Stomach (tissue), 9 donors: ENCODE results near the gene KREMEN2. TPM values are rescaled to one million over a fixed set of nuclear protein-coding genes. Genes with fewer than 3 reads are reported as not detected.

Source experiments
- DNase-seq, 2 donors: peaks; one replicate each; pipeline versions ENCODE4 v3.0.0 to v3.0.0-alpha.2; 2013 to 2019
- H3K27ac ChIP-seq, 5 donors: fragments of 200-600 bp in 4 of 5; sonication (generic) in 4 of 5; one replicate each; pipeline ENCODE4 v1.5.1; 2013 to 2019; ENCODE audit warnings: mild to moderate bottlenecking in 1 of 5, moderate library complexity in 1 of 5
- H3K27me3 ChIP-seq, 3 donors: fragments of 200-600 bp; sonication (generic); one replicate each; pipeline ENCODE4 v1.5.1; 2017 to 2019; ENCODE audit warnings: mixed run types in 1 of 3
- H3K36me3 ChIP-seq, 4 donors: fragments of 200-600 bp; sonication (generic); 1 replicate in 3 of 4; 2 replicates in 1 of 4; pipeline ENCODE4 v1.5.1; 2016 to 2019
- H3K4me1 ChIP-seq, 4 donors: fragments of 200-600 bp; sonication (generic); one replicate each; pipeline ENCODE4 v1.5.1; 2016 to 2019
- H3K4me3 ChIP-seq, 4 donors: fragments of 200-600 bp; sonication (generic) in 3 of 4; one replicate each; pipeline ENCODE4 v1.5.1; 2016 to 2019; ENCODE audit warnings: mild to moderate bottlenecking in 1 of 4
- H3K9me3 ChIP-seq, 4 donors: fragments of 200-600 bp; sonication (generic); one replicate each; pipeline ENCODE4 v1.5.1; 2016 to 2019
- EP300 ChIP-seq: sonication (generic); formaldehyde crosslinking; IDR thresholded peaks from one replicate; pipeline ENCODE4 v1.6.1; 2017; ENCODE audit warnings: antibody characterized with exemption
- POLR2A ChIP-seq, 4 donors: fragments of 450-650 bp; IDR thresholded peaks; one replicate each; pipeline ENCODE4 v1.6.1; 2016; ENCODE audit warnings: antibody characterized with exemption in 4 of 4, control low read depth in 2 of 4, mild to moderate bottlenecking in 1 of 4, moderate library complexity in 1 of 4
- POLR2AphosphoS5 ChIP-seq, 3 donors: sonication (generic); formaldehyde crosslinking; IDR thresholded peaks; one replicate each; pipeline ENCODE4 v1.6.1; 2016; ENCODE audit warnings: antibody characterized with exemption in 3 of 3
- WGBS, 5 donors: extraction: QIAGEN DNeasy Blood & Tissue Kit in 3 of 5; methylation state at CpG; one replicate each; pipeline versions ENCODE4 v1.1.5 to v1.1.7; 2013 to 2018; 5-methylcytosine and 5-hydroxymethylcytosine counted together
- intact Hi-C: fragments of 100-400 bp; cut with DNase I; formaldehyde crosslinking; loops from one replicate; pipeline ENCODE4 v1.15.1; 2023; ENCODE audit warnings: low total_unique reads
- polyA plus RNA-seq, 3 donors: library from polyadenylated mRNA; stranded (reverse); fragments of 200-250 nt; gene quantifications; one replicate each; pipeline ENCODE4 v1.2.3, GENCODE V29; 2013
- total RNA-seq, 5 donors: library from RNA; depleted of rRNA; stranded (reverse); fragments of >200 nt; gene quantifications; one replicate each; pipeline versions ENCODE4 v1.1.0 to v1.2.3, GENCODE V29; 2014 to 2016
- TF ChIP-seq, protein P1 (sequence below), 7 experiments: fragments of 450-650 bp in 4 of 7; fragments of 200-600 bp in 3 of 7; sonication (generic) in 3 of 7; IDR thresholded peaks; one replicate each; pipeline ENCODE4 v1.5.1; 2016 to 2019; ENCODE audit warnings: antibody characterized with exemption in 7 of 7, control low read depth in 2 of 7, mild to moderate bottlenecking in 1 of 7
- donor health status: healthy with polysubstance abuse.
- donor health status: Bipolar disorder and iron deficiency.
- donor health status: healthy.

KREMEN2 gene
- total and polyA plus RNA-seq, 8 donors: 0.37 to 1.1 TPM; not detected in 6

- Histone ChIP-seq H3K9me3 (no peaks in the 10 kb centered on the region), H3K27me3 (peaks cover 37 to 71% (median 54%) of the 10 kb centered on the region in 3 donors), H3K27ac (peak overlapping the region in 1 of 5 donors; percentile 87), H3K4me1 (peaks cover 52 to 78% (median 69%) of the 10 kb centered on the region in 4 donors), H3K4me3 (peak overlapping the region; percentile 56 to 82 (median 70)), H3K36me3 (peaks cover 0 to 10% (median 0%) of the 10 kb centered on the region in 4 donors)
- intact Hi-C loops: no loop called here
- no peak for TF ChIP-seq EP300
- TF ChIP-seq POLR2A (IDR thresholded peaks at IDR 0.05): no peak
- no peak for TF ChIP-seq POLR2AphosphoS5 (IDR thresholded peaks at IDR 0.05)
- TF ChIP-seq, protein P1, sequence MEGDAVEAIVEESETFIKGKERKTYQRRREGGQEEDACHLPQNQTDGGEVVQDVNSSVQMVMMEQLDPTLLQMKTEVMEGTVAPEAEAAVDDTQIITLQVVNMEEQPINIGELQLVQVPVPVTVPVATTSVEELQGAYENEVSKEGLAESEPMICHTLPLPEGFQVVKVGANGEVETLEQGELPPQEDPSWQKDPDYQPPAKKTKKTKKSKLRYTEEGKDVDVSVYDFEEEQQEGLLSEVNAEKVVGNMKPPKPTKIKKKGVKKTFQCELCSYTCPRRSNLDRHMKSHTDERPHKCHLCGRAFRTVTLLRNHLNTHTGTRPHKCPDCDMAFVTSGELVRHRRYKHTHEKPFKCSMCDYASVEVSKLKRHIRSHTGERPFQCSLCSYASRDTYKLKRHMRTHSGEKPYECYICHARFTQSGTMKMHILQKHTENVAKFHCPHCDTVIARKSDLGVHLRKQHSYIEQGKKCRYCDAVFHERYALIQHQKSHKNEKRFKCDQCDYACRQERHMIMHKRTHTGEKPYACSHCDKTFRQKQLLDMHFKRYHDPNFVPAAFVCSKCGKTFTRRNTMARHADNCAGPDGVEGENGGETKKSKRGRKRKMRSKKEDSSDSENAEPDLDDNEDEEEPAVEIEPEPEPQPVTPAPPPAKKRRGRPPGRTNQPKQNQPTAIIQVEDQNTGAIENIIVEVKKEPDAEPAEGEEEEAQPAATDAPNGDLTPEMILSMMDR (IDR thresholded peaks at IDR 0.05): no peak
- 7 to 18% (median 14%) methylated on average over 18 of the region's 18 CpGs for WGBS, 5 donors
- DNase-seq: peak in 1 of 2 donors; percentile 35
Measured at GRCh38 chr16:2968368-2968737, 4.3 kb downstream of the KREMEN2 start.

GRCh38 chr16:2968738-2969544, 4.9 kb downstream of the KREMEN2 start, which contains the start of gene PAQR4:
Gene PAQR4, plus strand, starts transcription at chr16:2969348. Its CDS starts 327 bp downstream, at chr16:2969675.
- intact Hi-C loops: no loop called here
- peaks cover 0 to 10% (median 0%) of the 10 kb centered on the region in 4 donors for H3K36me3 ChIP-seq
- WGBS, 5 donors: 0 to 4% (median 1%) methylated on average over 22 to 98 of the region's 98 CpGs

DNA sequence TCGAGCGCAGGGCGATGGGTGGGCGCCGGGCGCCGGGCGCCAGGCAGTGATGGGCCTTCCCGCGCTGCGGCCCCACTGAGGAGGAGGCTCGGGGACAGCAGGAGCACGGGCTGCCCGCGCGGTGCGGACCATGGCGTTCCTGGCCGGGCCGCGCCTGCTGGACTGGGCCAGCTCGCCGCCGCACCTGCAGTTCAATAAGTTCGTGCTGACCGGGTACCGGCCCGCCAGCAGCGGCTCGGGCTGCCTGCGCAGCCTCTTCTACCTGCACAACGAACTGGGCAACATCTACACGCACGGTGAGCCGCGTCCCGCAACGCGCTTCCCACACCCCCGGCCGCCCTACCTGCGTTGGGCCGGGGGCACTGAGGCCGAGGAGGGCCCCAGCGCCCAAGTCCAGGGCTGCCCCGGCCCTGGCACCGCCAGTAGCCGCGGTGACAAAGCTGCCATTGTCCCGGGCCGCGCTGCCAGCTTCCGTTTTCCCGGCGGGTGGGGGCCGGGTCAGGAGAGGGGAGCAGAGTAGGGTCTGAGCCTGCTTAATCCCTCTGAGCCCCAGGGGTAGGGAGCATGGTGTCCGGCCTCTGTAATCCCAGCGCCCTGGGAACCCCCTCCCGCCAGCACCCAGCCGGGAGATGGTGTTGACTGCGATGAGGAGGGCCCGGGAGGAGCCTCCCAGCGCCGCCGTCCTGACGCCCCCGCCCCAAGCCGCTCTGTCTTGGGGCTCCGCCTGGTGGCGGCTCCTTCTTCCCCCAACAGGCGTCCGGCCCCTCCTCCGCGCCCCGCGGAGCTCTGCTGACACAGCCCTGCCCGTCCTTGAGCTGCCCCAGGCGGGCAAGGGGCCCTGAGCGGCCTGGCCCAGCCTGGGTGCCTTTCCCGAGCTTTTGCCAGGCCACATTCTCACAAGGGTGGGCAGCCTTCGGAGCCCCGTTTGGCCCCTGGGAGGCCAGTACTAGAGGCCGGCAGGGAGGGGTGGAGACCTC, 5.8 kb downstream of the KREMEN2 start:
- 1 to 7% (median 3%) methylated on average over 18 to 83 of the region's 83 CpGs for WGBS, 5 donors
- H3K27me3 ChIP-seq: peaks cover 23 to 56% (median 39%) of the 10 kb centered on the region in 3 donors
- TF ChIP-seq, protein P1 (IDR thresholded peaks at IDR 0.05): peak in 4 of 7 experiments; percentile 10 to 43 (median 34)
- TF ChIP-seq POLR2A (IDR thresholded peaks at IDR 0.05): no peak
- TF ChIP-seq POLR2AphosphoS5 (IDR thresholded peaks at IDR 0.05): no peak
- TF ChIP-seq EP300: no peak
- intact Hi-C loops: no loop called here
- peaks cover 0 to 10% (median 0%) of the 10 kb centered on the region in 4 donors for H3K36me3 ChIP-seq
- H3K9me3 ChIP-seq: no peaks in the 10 kb centered on the region
- H3K4me1 ChIP-seq: peaks cover 37 to 63% (median 54%) of the 10 kb centered on the region in 4 donors
- DNase-seq: peak; percentile 69 to 86
- peak overlapping the region; percentile 56 to 82 (median 70) for H3K4me3 ChIP-seq
- H3K27ac ChIP-seq: peak overlapping the region; percentile 49 to 87 (median 65)

More at GRCh38 chr16:2968738-2969544, 4.9 kb downstream of the KREMEN2 start, which contains the start of gene PAQR4:
- Histone ChIP-seq H3K4me3 (peak within 1 kb of the TSS; percentile 56 to 82 (median 70)), H3K4me1 (peaks cover 46 to 72% (median 63%) of the 10 kb centered on the region in 4 donors), H3K27me3 (peaks cover 31 to 65% (median 48%) of the 10 kb centered on the region in 3 donors), H3K27ac (peak within 1 kb of the TSS; percentile 49 to 87 (median 65)), H3K9me3 (no peaks in the 10 kb centered on the region)
- peak in 2 of 3 donors; percentile 9 to 72 for TF ChIP-seq POLR2AphosphoS5 (IDR thresholded peaks at IDR 0.05)
- TF ChIP-seq, protein P1 (IDR thresholded peaks at IDR 0.05): no peak
- peak; percentile 92 to 96 for DNase-seq

- TF ChIP-seq POLR2A (IDR thresholded peaks at IDR 0.05) (no peak), POLR2AphosphoS5 (IDR thresholded peaks at IDR 0.05) (no peak)
- Histone ChIP-seq H3K4me1 (peaks cover 32 to 56% (median 47%) of the 10 kb centered on the region in 4 donors), H3K9me3 (no peaks in the 10 kb centered on the region), H3K27me3 (peaks cover 18 to 49% (median 32%) of the 10 kb centered on the region in 3 donors), H3K4me3 (peak overlapping the region; percentile 56 to 82 (median 70)), H3K27ac (peak overlapping the region in 3 of 5 donors; percentile 65 to 87 (median 79)), H3K36me3 (peaks cover 0 to 10% (median 0%) of the 10 kb centered on the region in 4 donors)
- 63 to 77% (median 75%) methylated on average over 5 to 6 of the region's 6 CpGs for WGBS, 5 donors
- DNase-seq: no peak
- intact Hi-C loops: no loop called here
Measured at GRCh38 chr16:2970563-2970962, 6.5 kb downstream of the KREMEN2 start.
